GM23338 (cell line): ENCODE data around the gene RAD51B. TPM values are rescaled to one million over a fixed set of nuclear protein-coding genes. Genes with fewer than 3 reads are reported as not detected.

ENCODE experiments used
- ATAC-seq: fragments of 200-7000 bp; cut with Tn5 transposase; 3 replicates; pipeline ENCODE4 v1.9.1; 2020
- DNase-seq: peaks from one replicate; pipeline ENCODE4 v3.0.0-alpha.2; 2015; ENCODE audit warnings: low spot score
- H2AFZ ChIP-seq: fragments of 200-600 bp; sonication (generic); 2 replicates; pipeline ENCODE4 v1.8.0; 2016; ENCODE audit warnings: antibody characterized with exemption, mild to moderate bottlenecking, moderate library complexity
- H3F3A ChIP-seq: fragments of 200-600 bp; sonication (generic); replicated peaks from 2 replicates; pipeline ENCODE4 v1.8.0; 2017; ENCODE audit warnings: antibody characterized with exemption, mixed run types, low read depth
- H3K27ac ChIP-seq: fragments of 200-600 bp; sonication (generic); 2 replicates; pipeline ENCODE4 v1.6.1; 2016; ENCODE audit warnings: low read depth
- H3K27me3 ChIP-seq: fragments of 200-600 bp; sonication (generic); 2 replicates; pipeline ENCODE4 v1.8.0; 2016; ENCODE audit warnings: mild to moderate bottlenecking, mixed run types, moderate library complexity; ENCODE audit not compliant: insufficient read depth
- H3K36me3 ChIP-seq: fragments of 200-600 bp; sonication (generic); 2 replicates; pipeline ENCODE4 v1.8.0; 2016; ENCODE audit warnings: mild to moderate bottlenecking; ENCODE audit not compliant: insufficient read depth
- H3K4me1 ChIP-seq: fragments of 200-600 bp; sonication (generic); 2 replicates; pipeline ENCODE4 v1.8.0; 2016; ENCODE audit warnings: mild to moderate bottlenecking, moderate library complexity; ENCODE audit not compliant: insufficient read depth
- H3K4me2 ChIP-seq: fragments of 200-600 bp; sonication (generic); 2 replicates; pipeline ENCODE4 v1.7.1; 2017; ENCODE audit warnings: mixed run types
- H3K4me3 ChIP-seq: fragments of 200-600 bp; sonication (generic); 2 replicates; pipeline ENCODE4 v1.6.1; 2016; ENCODE audit warnings: mixed run types
- H3K79me2 ChIP-seq: fragments of 200-600 bp; sonication (generic); replicated peaks from 2 replicates; pipeline ENCODE4 v1.8.0; 2017; ENCODE audit warnings: mild to moderate bottlenecking; ENCODE audit not compliant: insufficient read depth
- H3K9me2 ChIP-seq: fragments of 200-600 bp; sonication (generic); 2 replicates; pipeline ENCODE4 v1.8.0; 2017; ENCODE audit not compliant: insufficient read depth
- H4K20me1 ChIP-seq: fragments of 200-600 bp; sonication (generic); replicated peaks from 2 replicates; pipeline ENCODE4 v1.8.0; 2017; ENCODE audit warnings: mild to moderate bottlenecking; ENCODE audit not compliant: insufficient read depth
- H3K27ac Mint-ChIP-seq: 2 replicates; pipeline ENCODE4 v1.8.0; 2020; ENCODE audit warnings: inconsistent platforms, mild to moderate bottlenecking, moderate library complexity, mixed read lengths
- H3K27me3 Mint-ChIP-seq: 3 replicates; pipeline ENCODE4 v1.8.0; 2022; ENCODE audit warnings: low read depth, mild to moderate bottlenecking, moderate library complexity, mixed read lengths, inconsistent platforms; ENCODE audit not compliant: insufficient read depth, poor library complexity
- H3K36me3 Mint-ChIP-seq: 3 replicates; pipeline ENCODE4 v1.8.0; 2021; ENCODE audit warnings: low read depth, mild to moderate bottlenecking, inconsistent platforms, moderate library complexity, mixed read lengths
- H3K4me1 Mint-ChIP-seq: 3 replicates; pipeline ENCODE4 v1.8.0; 2020; ENCODE audit warnings: mild to moderate bottlenecking, inconsistent platforms, mixed read lengths
- H3K4me3 Mint-ChIP-seq: 3 replicates; pipeline ENCODE4 v1.8.0; 2021; ENCODE audit warnings: moderate library complexity, mild to moderate bottlenecking, inconsistent platforms, mixed read lengths
- H3K9me3 Mint-ChIP-seq: 3 replicates; pipeline ENCODE4 v1.8.0; 2020; ENCODE audit warnings: moderate library complexity, mild to moderate bottlenecking, inconsistent platforms, mixed read lengths
- CREB1 ChIP-seq: fragments of 250-450 bp; sonication (Bioruptor Pico); IDR thresholded peaks from 2 replicates; pipeline ENCODE4 v1.5.0; 2020; ENCODE audit warnings: low read depth, mild to moderate bottlenecking, moderate library complexity
- CTCF ChIP-seq, 2 experiments: fragments of 200-600 bp in 1 of 2; sonication (generic) in 1 of 2; conservative IDR thresholded peaks; 2 replicates each; pipeline versions ENCODE4 v1.5.1 to v1.6.1; 2016 to 2017; ENCODE audit warnings: antibody characterized with exemption in 2 of 2, low read depth in 2 of 2, mild to moderate bottlenecking in 2 of 2, moderate library complexity in 1 of 2
- EZH2phosphoT487 ChIP-seq: fragments of 200-600 bp; sonication (generic); IDR thresholded peaks from one replicate; pipeline ENCODE4 v1.8.1; 2018; ENCODE audit warnings: antibody characterized with exemption; ENCODE audit not compliant: unreplicated experiment
- JUNB ChIP-seq: IDR thresholded peaks from one replicate; pipeline ENCODE4 v1.6.1; 2016; ENCODE audit warnings: antibody characterized with exemption; ENCODE audit not compliant: unreplicated experiment
- POLR2AphosphoS5 ChIP-seq: IDR thresholded peaks from 2 replicates; pipeline ENCODE4 v1.6.1; 2016; ENCODE audit warnings: antibody characterized with exemption, low read depth
- STAT1 ChIP-seq: IDR thresholded peaks from one replicate; pipeline ENCODE4 v1.6.1; 2016; ENCODE audit warnings: antibody characterized with exemption; ENCODE audit not compliant: unreplicated experiment
- ZNF114 ChIP-seq: fragments of 250-450 bp; sonication (Bioruptor Pico); IDR thresholded peaks from 2 replicates; pipeline ENCODE4 v1.5.0; 2020; ENCODE audit warnings: mild to moderate bottlenecking, moderate library complexity
- polyA plus RNA-seq: library from polyadenylated mRNA; unstranded; fragments of >200 nt; fragmentation: Nextera tagmentation; extraction: Ambion mirVana; gene quantifications from 2 replicates; pipeline ENCODE4 v1.2.1, GENCODE V29; 2016
- total RNA-seq: library from RNA; depleted of rRNA; stranded (reverse); fragments of >200 nt; shearing (Covaris generic); gene quantifications from 2 replicates; pipeline ENCODE4 v1.2.3, GENCODE V29; 2014

RAD51B gene
- total and polyA plus RNA-seq, 2 experiments from 2014 or later = 15.7 to 29.1 TPM

GRCh38 chr14:68362846-68363245 lies 543.3 kb downstream of the RAD51B start:
- no peaks in the 10 kb centered on the region for H3K27me3 ChIP-seq
- H3F3A ChIP-seq = 0 out of 2 replicates have a peak, but pooled peaks cover 7% of the 10 kb centered on the region
- no peak for ATAC-seq
- no peaks in the 10 kb centered on the region for H4K20me1 ChIP-seq
- no peak overlapping the region for H3K4me3 ChIP-seq
- H3K27ac ChIP-seq = no peak overlapping the region
- no peak overlapping the region for H2AFZ ChIP-seq
- H3K9me2 ChIP-seq = no peaks in the 10 kb centered on the region
- H3K36me3 ChIP-seq = no peaks in the 10 kb centered on the region
- H3K4me3 Mint-ChIP-seq = no peak overlapping the region
- H3K36me3 Mint-ChIP-seq = no peaks in the 10 kb centered on the region
- H3K27ac Mint-ChIP-seq = no peak overlapping the region
- DNase-seq = no peak
- peaks cover 33% of the 10 kb centered on the region for H3K4me1 Mint-ChIP-seq
- peak overlapping the region; percentile 94 for H3K4me2 ChIP-seq
- peaks cover 28% of the 10 kb centered on the region for H3K4me1 ChIP-seq
- peaks cover 2% of the 10 kb centered on the region for H3K27me3 Mint-ChIP-seq
- H3K9me3 Mint-ChIP-seq = no peaks in the 10 kb centered on the region
- no peaks in the 10 kb centered on the region for H3K79me2 ChIP-seq
- no peak for TF ChIP-seq JUNB
- TF ChIP-seq STAT1 = no peak
- no peak for TF ChIP-seq CTCF (conservative IDR thresholded peaks at IDR 0.05; ENCODE audit: low read depth in 2 of 2)
- no peak for TF ChIP-seq CREB1 (CRISPR knock-in tag)
- no peak for TF ChIP-seq EZH2phosphoT487
- TF ChIP-seq ZNF114 (CRISPR knock-in tag) = no peak
- TF ChIP-seq POLR2AphosphoS5 = no peak

GRCh38 chr14:68363466-68363842 lies 543.9 kb downstream of the RAD51B start:
- H3K4me1 Mint-ChIP-seq = peaks cover 33% of the 10 kb centered on the region
- Histone ChIP-seq H3K9me2 (no peaks in the 10 kb centered on the region), H3K4me1 (peaks cover 28% of the 10 kb centered on the region), H3K4me3 (peak overlapping the region; percentile 79), H3K27me3 (no peaks in the 10 kb centered on the region), H3K36me3 (no peaks in the 10 kb centered on the region), H4K20me1 (no peaks in the 10 kb centered on the region), H3K27ac (peak overlapping the region; percentile 78; the same call in 1 of the 2 replicates), H3K4me2 (peak overlapping the region; percentile 94), H3F3A (0 out of 2 replicates have a peak, but pooled peaks cover 7% of the 10 kb centered on the region), H2AFZ (peak overlapping the region; percentile 98), H3K79me2 (no peaks in the 10 kb centered on the region)
- H3K27me3 Mint-ChIP-seq = peaks cover 2% of the 10 kb centered on the region
- no peaks in the 10 kb centered on the region for H3K9me3 Mint-ChIP-seq
- TF ChIP-seq CREB1 (CRISPR knock-in tag) (no peak), CTCF (conservative IDR thresholded peaks at IDR 0.05; ENCODE audit: low read depth in 2 of 2) (peak; percentile 53 to 71)
- no peak overlapping the region for H3K27ac Mint-ChIP-seq
- peak overlapping the region; percentile 73 for H3K4me3 Mint-ChIP-seq
- ATAC-seq = peak; percentile 74
- peak; percentile 71 for DNase-seq
- H3K36me3 Mint-ChIP-seq = no peaks in the 10 kb centered on the region
